BLaER1 treated with 17β-estradiol and CSF1 and Interleukin-3, amounts not matched to agents 10 nM and 100 nM (cell line): ENCODE data around the gene SLC28A1.
"Not testable (repeated sequence)": the region's sequence is repeated elsewhere in the genome, so short reads cannot be mapped to it uniquely, and the experiment has no call there.

Source experiments
- H3K27ac ChIP-seq, 11 experiments: shearing (Covaris generic); formaldehyde crosslinking; 2 replicates each; pipeline ENCODE4 v1.8.1; 2022
- H3K27me3 ChIP-seq, 11 experiments: shearing (Covaris generic); formaldehyde crosslinking; 2 replicates each; pipeline ENCODE4 v1.8.1; 2022
- H3K36me3 ChIP-seq, 11 experiments: shearing (Covaris generic); formaldehyde crosslinking; 2 replicates each; pipeline ENCODE4 v1.8.1; 2022
- H3K4me1 ChIP-seq, 10 experiments: shearing (Covaris generic); formaldehyde crosslinking; 2 replicates each; pipeline ENCODE4 v1.8.1; 2022
- H3K4me2 ChIP-seq, 11 experiments: shearing (Covaris generic); formaldehyde crosslinking; 2 replicates each; pipeline ENCODE4 v1.8.1; 2022
- H3K4me3 ChIP-seq, 10 experiments: shearing (Covaris generic); formaldehyde crosslinking; 2 replicates each; pipeline ENCODE4 v1.8.1; 2022
- H3K9ac ChIP-seq, 11 experiments: shearing (Covaris generic); formaldehyde crosslinking; 2 replicates each; pipeline ENCODE4 v1.8.1; 2022
- H3K9me3 ChIP-seq, 11 experiments: shearing (Covaris generic); formaldehyde crosslinking; replicated peaks in 1 of 11; 2 replicates each; pipeline ENCODE4 v1.8.1; 2022
- H4K20me1 ChIP-seq, 11 experiments: shearing (Covaris generic); formaldehyde crosslinking; 2 replicates each; pipeline ENCODE4 v1.8.1; 2022
- Cebpa-rat ChIP-seq, 11 experiments: shearing (Covaris generic); IDR thresholded peaks; 2 replicates each; pipeline ENCODE4 v1.8.1; 2022

SLC28A1 gene

GRCh38 chr15:84869510-84869909 lies 15.0 kb upstream of the SLC28A1 start:
- H3K9ac ChIP-seq = no peak overlapping the region
- peaks cover 0 to 15% (median 8%) of the 10 kb centered on the region in 10 experiments; a peak in 9 of 20 replicates for H3K4me1 ChIP-seq
- no peak overlapping the region for H3K4me3 ChIP-seq
- no peak for TF ChIP-seq Cebpa-rat (IDR thresholded peaks at IDR 0.05)
- peak overlapping the region in 6 of 11 experiments; percentile 12 to 31 (median 22); a peak in 7 of 22 replicates for H3K4me2 ChIP-seq
- H3K36me3 ChIP-seq = no peaks in the 10 kb centered on the region
- H3K9me3 ChIP-seq = no peaks in the 10 kb centered on the region
- no peak overlapping the region; a peak in 1 of 22 replicates for H3K27ac ChIP-seq
- no peaks in the 10 kb centered on the region for H4K20me1 ChIP-seq
- H3K27me3 ChIP-seq = no peaks in the 10 kb centered on the region

DNA sequence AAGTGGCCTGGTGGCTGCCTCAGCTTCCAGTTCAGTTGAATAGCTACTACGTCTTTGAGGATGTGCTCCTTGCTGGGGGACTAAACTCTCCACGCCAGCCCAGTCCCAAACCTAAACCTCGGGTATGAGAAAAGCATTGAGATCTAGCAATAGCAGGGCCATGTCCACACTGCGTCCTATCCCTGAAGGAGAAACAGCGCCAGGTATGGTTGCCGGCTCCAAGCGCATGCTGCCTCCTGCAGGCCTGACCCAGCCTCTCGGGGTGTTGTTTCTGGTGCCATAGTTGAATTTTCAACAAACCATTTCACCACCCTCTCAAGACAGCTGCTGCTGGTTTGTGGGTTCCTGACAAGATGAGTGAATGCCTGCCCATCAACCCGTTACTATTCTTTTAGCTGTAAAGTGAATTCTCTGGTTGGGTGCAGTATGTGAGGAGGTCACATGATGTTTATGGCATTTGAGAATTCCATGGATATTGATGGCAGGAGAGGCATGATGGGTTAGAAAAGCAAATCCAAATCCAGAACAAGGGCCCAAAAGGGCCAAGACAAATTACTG lies 13.0 kb upstream of the SLC28A1 start:
- Histone ChIP-seq H3K36me3 (no peaks in the 10 kb centered on the region), H3K9me3 (no peaks in the 10 kb centered on the region), H3K9ac (no peak overlapping the region), H3K4me1 (peaks cover 0 to 15% (median 8%) of the 10 kb centered on the region in 10 experiments; a peak in 9 of 20 replicates), H3K4me2 (no peak overlapping the region), H3K27ac (no peak overlapping the region), H4K20me1 (no peaks in the 10 kb centered on the region), H3K27me3 (no peaks in the 10 kb centered on the region), H3K4me3 (no peak overlapping the region)
- no peak for TF ChIP-seq Cebpa-rat (IDR thresholded peaks at IDR 0.05)

- Histone ChIP-seq H3K36me3 (no peaks in the 10 kb centered on the region), H3K4me3 (no peak overlapping the region), H3K27ac (no peak overlapping the region), H3K9me3 (no peaks in the 10 kb centered on the region), H3K4me1 (peaks cover 4 to 21% (median 14%) of the 10 kb centered on the region in 10 experiments; a peak in 13 of 20 replicates), H4K20me1 (no peaks in the 10 kb centered on the region), H3K4me2 (no peak overlapping the region), H3K27me3 (no peaks in the 10 kb centered on the region), H3K9ac (no peak overlapping the region)
- TF ChIP-seq Cebpa-rat (IDR thresholded peaks at IDR 0.05) = no peak
Measured at GRCh38 chr15:84872009-84872910, 12.2 kb upstream of the SLC28A1 start.

DNA sequence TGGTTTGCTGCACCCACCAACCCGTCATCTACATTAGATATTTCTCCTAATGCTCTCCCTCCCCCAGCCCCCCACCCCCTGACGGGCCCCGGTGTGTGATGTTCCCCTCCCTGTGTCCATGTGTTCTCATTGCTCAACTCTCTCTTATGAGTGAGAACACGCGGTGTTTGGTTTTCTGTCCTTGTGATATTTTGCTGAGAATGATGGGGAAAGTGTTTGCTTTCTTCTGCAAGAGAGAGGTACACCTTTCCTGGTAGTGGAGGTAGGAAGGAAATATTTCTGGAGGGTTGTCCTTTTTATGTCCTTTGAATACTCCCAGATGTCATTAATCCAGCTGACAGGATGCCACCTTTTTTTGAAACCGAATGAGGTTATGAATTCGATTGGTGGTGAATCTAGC lies 10.5 kb upstream of the SLC28A1 start:
- peaks cover 5 to 17% (median 15%) of the 10 kb centered on the region in 10 experiments; a peak in 13 of 20 replicates for H3K4me1 ChIP-seq
- H3K36me3 ChIP-seq = no peaks in the 10 kb centered on the region
- H3K4me3 ChIP-seq = no peak overlapping the region
- no peak overlapping the region for H3K9ac ChIP-seq
- H3K27me3 ChIP-seq = no peaks in the 10 kb centered on the region
- no peak overlapping the region for H3K27ac ChIP-seq
- H4K20me1 ChIP-seq = no peaks in the 10 kb centered on the region
- TF ChIP-seq Cebpa-rat (IDR thresholded peaks at IDR 0.05) = no peak
- no peak overlapping the region for H3K4me2 ChIP-seq
- no peaks in the 10 kb centered on the region for H3K9me3 ChIP-seq

- Histone ChIP-seq H3K27ac (no peak overlapping the region), H3K9ac (no peak overlapping the region), H3K4me1 (peaks cover 5 to 9% (median 7%) of the 10 kb centered on the region in 10 experiments; a peak in 12 of 20 replicates), H3K27me3 (no peaks in the 10 kb centered on the region), H3K9me3 (no peaks in the 10 kb centered on the region), H3K4me3 (no peak overlapping the region), H3K4me2 (no peak overlapping the region), H3K36me3 (no peaks in the 10 kb centered on the region), H4K20me1 (no peaks in the 10 kb centered on the region)
- no peak for TF ChIP-seq Cebpa-rat (IDR thresholded peaks at IDR 0.05)
Measured at GRCh38 chr15:84874981-84875699, 9.3 kb upstream of the SLC28A1 start.

DNA sequence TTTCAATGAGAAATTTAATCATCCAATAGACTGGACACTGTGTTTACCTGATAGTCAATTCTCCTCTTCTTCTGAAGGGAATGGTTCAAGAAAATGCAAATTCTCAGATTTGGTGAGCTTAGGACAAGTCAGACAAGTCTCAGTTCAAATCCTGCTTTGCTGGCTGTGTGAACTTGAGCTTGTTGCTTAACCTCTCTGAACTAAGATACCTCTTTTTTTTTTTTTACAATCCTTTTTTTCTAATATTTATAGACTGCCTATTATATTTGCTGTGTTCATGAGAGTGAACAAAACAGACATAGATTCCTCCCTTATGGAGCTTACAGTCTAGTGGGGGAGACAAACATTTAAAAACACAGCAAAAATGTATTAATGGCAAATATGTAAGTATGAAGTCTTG lies 8.2 kb upstream of the SLC28A1 start:
- TF ChIP-seq Cebpa-rat (IDR thresholded peaks at IDR 0.05) = no peak
- Histone ChIP-seq H3K27ac (no peak overlapping the region), H3K27me3 (no peaks in the 10 kb centered on the region)

GRCh38 chr15:84877701-84878100 lies 6.8 kb upstream of the SLC28A1 start:
- not testable (repeated sequence) for H3K27ac ChIP-seq, H3K27me3 ChIP-seq, H3K9me3 ChIP-seq, H4K20me1 ChIP-seq, H3K4me3 ChIP-seq, H3K4me1 ChIP-seq, H3K4me2 ChIP-seq, H3K9ac ChIP-seq, H3K36me3 ChIP-seq

More for the DNA sequence above, 8.2 kb upstream of the SLC28A1 start:
- peaks cover 5 to 8% (median 6%) of the 10 kb centered on the region in 10 experiments; a peak in 11 of 20 replicates for H3K4me1 ChIP-seq
- no peak overlapping the region for H3K9ac ChIP-seq
- no peaks in the 10 kb centered on the region for H3K9me3 ChIP-seq
- no peak overlapping the region for H3K4me2 ChIP-seq
- no peaks in the 10 kb centered on the region for H3K36me3 ChIP-seq
- H3K4me3 ChIP-seq = no peak overlapping the region
- H4K20me1 ChIP-seq = no peaks in the 10 kb centered on the region

DNA sequence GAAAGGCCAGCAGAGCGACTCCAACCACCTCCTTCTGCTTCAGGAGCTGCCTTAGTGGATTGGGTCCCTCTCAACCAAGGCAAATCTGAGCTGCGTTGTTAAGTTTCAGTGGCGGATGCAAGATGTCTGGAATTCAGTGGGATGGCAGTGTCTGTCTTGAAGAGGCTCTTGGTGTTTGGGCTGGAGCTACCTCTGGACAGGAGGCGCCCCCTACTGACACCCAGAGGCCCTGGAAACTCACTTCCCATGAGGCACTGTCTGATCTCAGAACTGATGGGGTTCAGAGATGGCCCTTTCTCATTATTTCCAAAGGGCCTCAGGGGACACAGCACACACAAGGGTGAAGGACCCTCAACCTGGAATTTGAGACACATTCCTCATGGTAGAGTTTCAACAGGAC lies 6.0 kb upstream of the SLC28A1 start:
- no peak overlapping the region for H3K4me3 ChIP-seq
- no peak for TF ChIP-seq Cebpa-rat (IDR thresholded peaks at IDR 0.05)
- H3K36me3 ChIP-seq = no peaks in the 10 kb centered on the region
- no peak overlapping the region for H3K9ac ChIP-seq
- no peaks in the 10 kb centered on the region for H3K27me3 ChIP-seq
- no peaks in the 10 kb centered on the region for H4K20me1 ChIP-seq
- H3K4me2 ChIP-seq = no peak overlapping the region
- peaks cover 5 to 8% (median 6%) of the 10 kb centered on the region in 10 experiments; a peak in 11 of 20 replicates for H3K4me1 ChIP-seq
- no peak overlapping the region for H3K27ac ChIP-seq
- H3K9me3 ChIP-seq = no peaks in the 10 kb centered on the region

DNA sequence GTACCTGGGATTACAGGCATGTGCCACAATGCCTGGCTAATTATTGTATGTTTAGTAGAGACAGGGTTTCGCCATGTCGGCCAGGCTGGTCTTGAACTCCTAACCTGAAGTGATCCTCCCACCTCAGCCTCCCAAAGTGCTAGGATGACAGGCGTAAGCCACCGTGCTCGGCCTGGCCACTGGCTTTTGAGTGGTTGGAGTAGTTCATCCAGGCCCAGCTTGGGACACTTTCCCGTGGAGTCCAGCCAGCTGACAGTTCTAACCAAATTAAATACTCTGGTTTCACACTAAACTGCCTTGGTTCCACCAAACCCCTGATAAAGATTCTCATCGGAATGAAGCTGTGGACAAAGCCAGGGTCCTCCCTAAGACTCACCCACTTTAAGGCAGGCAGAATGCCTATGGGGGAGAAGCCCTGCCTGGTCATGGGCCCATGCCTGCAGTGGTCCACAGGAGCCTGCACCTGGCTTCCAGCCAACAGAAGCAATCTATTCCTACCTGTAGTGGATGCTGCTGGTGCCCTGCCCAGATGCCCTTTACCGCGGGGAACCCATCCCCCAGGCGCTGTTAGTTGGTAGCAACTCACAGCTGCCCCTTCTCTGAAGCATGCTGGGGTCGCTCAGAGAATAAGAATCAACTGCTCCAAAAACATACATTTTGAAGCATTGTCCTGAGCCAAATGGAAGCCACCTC lies 5.2 kb upstream of the SLC28A1 start:
- H3K36me3 ChIP-seq = no peaks in the 10 kb centered on the region
- no peaks in the 10 kb centered on the region for H3K27me3 ChIP-seq
- no peak for TF ChIP-seq Cebpa-rat (IDR thresholded peaks at IDR 0.05)
- H3K9me3 ChIP-seq = no peaks in the 10 kb centered on the region
- no peaks in the 10 kb centered on the region for H4K20me1 ChIP-seq
- H3K4me3 ChIP-seq = no peak overlapping the region
- H3K9ac ChIP-seq = no peak overlapping the region
- peaks cover 5 to 8% (median 6%) of the 10 kb centered on the region in 10 experiments; a peak in 11 of 20 replicates for H3K4me1 ChIP-seq
- no peak overlapping the region for H3K4me2 ChIP-seq
- H3K27ac ChIP-seq = no peak overlapping the region
